ENCODE data around the gene CD81. TPM values are rescaled to one million over a fixed set of nuclear protein-coding genes. Genes with fewer than 3 reads are reported as not detected.

Gene CD81
- total and polyA plus RNA-seq, 9 of the 15 experiments (the other 6 are each of a cell fraction or from before 2014, with no cell fraction given) = 2.4 to 189 (median 61.7) TPM

DNA sequence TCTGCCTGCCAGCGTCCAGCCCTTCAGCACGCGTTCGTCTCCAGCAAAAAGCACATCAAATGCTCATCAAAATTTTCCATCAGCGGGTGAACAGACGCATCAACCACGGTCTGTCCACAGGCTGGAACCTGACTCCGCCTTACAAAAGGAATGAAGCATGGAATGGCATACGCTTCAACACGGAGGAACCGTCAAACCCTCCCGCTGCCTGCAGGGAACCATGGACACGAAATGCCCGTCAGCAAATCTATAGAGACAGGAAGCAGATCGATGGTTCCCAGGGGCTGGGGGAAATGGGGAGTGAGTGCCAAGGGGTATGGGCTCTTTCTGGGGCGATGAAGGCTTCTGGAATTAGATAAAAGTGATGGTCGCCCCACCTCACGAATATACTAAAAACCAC is 39.7 kb downstream of the CD81 start:
- Histone ChIP-seq H3K4me2 (ENCODE audit: insufficient read depth, low read length) (no peak overlapping the region), H3K27me3 (ENCODE audit: control insufficient read depth in 2 of 2, insufficient read depth in 2 of 2, low read length in 2 of 2) (peaks cover 6 to 67% of the 10 kb centered on the region in 2 experiments; a peak in 4 of 5 replicates), H3K4me1 (replicated peaks in 1 of 2; ENCODE audit: control insufficient read depth in 2 of 2, insufficient read depth in 2 of 2, low read length in 2 of 2) (peaks cover 0 to 76% of the 10 kb centered on the region in 2 experiments; a peak in 3 of 5 replicates), H3K27ac (ENCODE audit: extremely low read depth, low read depth, low read length) (no peak overlapping the region), H4K20me1 (replicated peaks; ENCODE audit: control insufficient read depth, insufficient read depth, low read length) (peaks cover 16% of the 10 kb centered on the region; the same call in 1 of the 2 replicates), H3K79me2 (ENCODE audit: control insufficient read depth, insufficient read depth, low read length) (no peaks in the 10 kb centered on the region), H3K9me1 (ENCODE audit: control insufficient read depth, insufficient read depth, low read length) (no peaks in the 10 kb centered on the region), H3K36me3 (ENCODE audit: control insufficient read depth, insufficient read depth, low read length) (no peaks in the 10 kb centered on the region), H3K4me3 (no peak overlapping the region), H2AFZ (ENCODE audit: low read depth, low read length) (no peak overlapping the region), H3K9ac (ENCODE audit: insufficient read depth in 1 of 2, low read depth in 2 of 2, low read length in 2 of 2) (no peak overlapping the region), H3K9me3 (replicated peaks; ENCODE audit: control insufficient read depth, insufficient read depth, low read depth, low read length) (no peaks in the 10 kb centered on the region)
- DNase-seq (ENCODE audit: extremely low read depth in 1 of 4, low spot score in 3 of 4) = no peak
- TF ChIP-seq ESRRB (CRISPR knock-in tag; IDR thresholded peaks at IDR 0.05; ENCODE audit: borderline replicate concordance) = no peak
- no peak for TF ChIP-seq ZNF133 (CRISPR knock-in tag; IDR thresholded peaks at IDR 0.05)
- TF ChIP-seq ZNF408 (CRISPR knock-in tag; IDR thresholded peaks at IDR 0.05; ENCODE audit: low read depth) = no peak
- TF ChIP-seq, protein P1, sequence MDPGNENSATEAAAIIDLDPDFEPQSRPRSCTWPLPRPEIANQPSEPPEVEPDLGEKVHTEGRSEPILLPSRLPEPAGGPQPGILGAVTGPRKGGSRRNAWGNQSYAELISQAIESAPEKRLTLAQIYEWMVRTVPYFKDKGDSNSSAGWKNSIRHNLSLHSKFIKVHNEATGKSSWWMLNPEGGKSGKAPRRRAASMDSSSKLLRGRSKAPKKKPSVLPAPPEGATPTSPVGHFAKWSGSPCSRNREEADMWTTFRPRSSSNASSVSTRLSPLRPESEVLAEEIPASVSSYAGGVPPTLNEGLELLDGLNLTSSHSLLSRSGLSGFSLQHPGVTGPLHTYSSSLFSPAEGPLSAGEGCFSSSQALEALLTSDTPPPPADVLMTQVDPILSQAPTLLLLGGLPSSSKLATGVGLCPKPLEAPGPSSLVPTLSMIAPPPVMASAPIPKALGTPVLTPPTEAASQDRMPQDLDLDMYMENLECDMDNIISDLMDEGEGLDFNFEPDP (CRISPR knock-in tag; IDR thresholded peaks at IDR 0.05) = no peak
- no peak for TF ChIP-seq SMAD4 (CRISPR knock-in tag; conservative IDR thresholded peaks at IDR 0.05)
- TF ChIP-seq PHF21A (IDR thresholded peaks at IDR 0.05; ENCODE audit: borderline replicate concordance, low read depth) = no peak
- TF ChIP-seq PHB (CRISPR knock-in tag; IDR thresholded peaks at IDR 0.05) = no peak
- no peak for TF ChIP-seq NR2C1 (IDR thresholded peaks at IDR 0.05)
- TF ChIP-seq NR2C1 (tag; IDR thresholded peaks at IDR 0.05) = no peak
- TF ChIP-seq C11orf30 (IDR thresholded peaks at IDR 0.05; ENCODE audit: low read depth) = no peak
- TF ChIP-seq, protein P2, sequence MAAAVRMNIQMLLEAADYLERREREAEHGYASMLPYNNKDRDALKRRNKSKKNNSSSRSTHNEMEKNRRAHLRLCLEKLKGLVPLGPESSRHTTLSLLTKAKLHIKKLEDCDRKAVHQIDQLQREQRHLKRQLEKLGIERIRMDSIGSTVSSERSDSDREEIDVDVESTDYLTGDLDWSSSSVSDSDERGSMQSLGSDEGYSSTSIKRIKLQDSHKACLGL (CRISPR knock-in tag; IDR thresholded peaks at IDR 0.05; ENCODE audit: borderline replicate concordance, poor library complexity, severe bottlenecking) = no peak
- no peak for TF ChIP-seq ZNF263 (CRISPR knock-in tag; IDR thresholded peaks at IDR 0.05; ENCODE audit: borderline replicate concordance)
- TF ChIP-seq YBX1 (IDR thresholded peaks at IDR 0.05) = no peak
- TF ChIP-seq, protein P3, sequence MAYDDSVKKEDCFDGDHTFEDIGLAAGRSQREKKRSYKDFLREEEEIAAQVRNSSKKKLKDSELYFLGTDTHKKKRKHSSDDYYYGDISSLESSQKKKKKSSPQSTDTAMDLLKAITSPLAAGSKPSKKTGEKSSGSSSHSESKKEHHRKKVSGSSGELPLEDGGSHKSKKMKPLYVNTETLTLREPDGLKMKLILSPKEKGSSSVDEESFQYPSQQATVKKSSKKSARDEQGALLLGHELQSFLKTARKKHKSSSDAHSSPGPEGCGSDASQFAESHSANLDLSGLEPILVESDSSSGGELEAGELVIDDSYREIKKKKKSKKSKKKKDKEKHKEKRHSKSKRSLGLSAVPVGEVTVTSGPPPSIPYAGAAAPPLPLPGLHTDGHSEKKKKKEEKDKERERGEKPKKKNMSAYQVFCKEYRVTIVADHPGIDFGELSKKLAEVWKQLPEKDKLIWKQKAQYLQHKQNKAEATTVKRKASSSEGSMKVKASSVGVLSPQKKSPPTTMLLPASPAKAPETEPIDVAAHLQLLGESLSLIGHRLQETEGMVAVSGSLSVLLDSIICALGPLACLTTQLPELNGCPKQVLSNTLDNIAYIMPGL (CRISPR knock-in tag; IDR thresholded peaks at IDR 0.05) = no peak
- TF ChIP-seq, protein P4, sequence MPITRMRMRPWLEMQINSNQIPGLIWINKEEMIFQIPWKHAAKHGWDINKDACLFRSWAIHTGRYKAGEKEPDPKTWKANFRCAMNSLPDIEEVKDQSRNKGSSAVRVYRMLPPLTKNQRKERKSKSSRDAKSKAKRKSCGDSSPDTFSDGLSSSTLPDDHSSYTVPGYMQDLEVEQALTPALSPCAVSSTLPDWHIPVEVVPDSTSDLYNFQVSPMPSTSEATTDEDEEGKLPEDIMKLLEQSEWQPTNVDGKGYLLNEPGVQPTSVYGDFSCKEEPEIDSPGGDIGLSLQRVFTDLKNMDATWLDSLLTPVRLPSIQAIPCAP (CRISPR knock-in tag; IDR thresholded peaks at IDR 0.05; ENCODE audit: borderline replicate concordance) = no peak
- TF ChIP-seq CBX5 (IDR thresholded peaks at IDR 0.05; ENCODE audit: borderline replicate concordance, low read depth) = no peak
- TF ChIP-seq, protein P5, sequence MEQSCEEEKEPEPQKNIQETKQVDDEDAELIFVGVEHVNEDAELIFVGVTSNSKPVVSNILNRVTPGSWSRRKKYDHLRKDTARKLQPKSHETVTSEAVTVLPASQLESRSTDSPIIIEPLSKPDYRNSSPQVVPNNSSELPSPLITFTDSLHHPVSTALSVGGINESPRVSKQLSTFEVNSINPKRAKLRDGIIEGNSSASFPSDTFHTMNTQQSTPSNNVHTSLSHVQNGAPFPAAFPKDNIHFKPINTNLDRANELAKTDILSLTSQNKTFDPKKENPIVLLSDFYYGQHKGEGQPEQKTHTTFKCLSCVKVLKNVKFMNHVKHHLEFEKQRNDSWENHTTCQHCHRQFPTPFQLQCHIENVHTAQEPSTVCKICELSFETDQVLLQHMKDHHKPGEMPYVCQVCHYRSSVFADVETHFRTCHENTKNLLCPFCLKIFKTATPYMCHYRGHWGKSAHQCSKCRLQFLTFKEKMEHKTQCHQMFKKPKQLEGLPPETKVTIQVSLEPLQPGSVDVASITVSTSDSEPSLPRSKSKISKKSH (CRISPR knock-in tag; IDR thresholded peaks at IDR 0.05) = no peak
- TF ChIP-seq ETV1 (tag; conservative IDR thresholded peaks at IDR 0.05; ENCODE audit: low read depth) = no peak
- POLR2A ChIA-PET = interaction anchor here (1.0 to 1.1 kb wide), 2 partner anchors 11 to 16 kb away, joined by 3 read pairs; partner anchors contain the start of gene TSSC4
- in situ Hi-C loops (cut with MboI) (loop anchor here (5.0 kb wide), 2 partner anchors 104 to 214 kb away; no protein-coding TSS in a partner anchor), intact Hi-C loops (cut with micrococcal nuclease) (no loop called here)
- WGBS (ENCODE audit: insufficient coverage, low coverage, missing lambda C conversion rate) = 6% methylated on average over 17 of the region's 18 CpGs
- FAIRE-seq = no peak
- no peak for ATAC-seq
- CTCF ChIA-PET (ENCODE audit: low intra/inter-chr PET ratio) = interaction anchor here (1.5 kb wide), 1 partner anchor 219 kb away, joined by 3 read pairs; no protein-coding TSS in a partner anchor
- BruUV-seq (replicated peaks) = no TSS peak
